HEK293T (cell line): ENCODE measurements around the gene ATF7.
"Not testable (repeated sequence)": the region's sequence is repeated elsewhere in the genome, so short reads cannot be mapped to it uniquely, and the experiment has no call there.

Experiments
- CTCF ChIA-PET: fragments of 350-600 bp; formaldehyde crosslinking; extraction: SDS; loops from one replicate; lab custom pipeline; 2021; ENCODE audit warnings: antibody characterized with exemption, inconsistent platforms; lab: Yijun Ruan, JAX
- POLR2A ChIA-PET: fragments of 350-600 bp; formaldehyde crosslinking; extraction: SDS; loops from one replicate; lab custom pipeline; 2020; ENCODE audit warnings: antibody characterized with exemption, inconsistent platforms; lab: Yijun Ruan, JAX
- DNase-seq: peaks from one replicate; pipeline ENCODE4 v3.0.0; 2012; ENCODE audit warnings: mixed read lengths; ENCODE audit errors: extremely low spot score
- ARNT ChIP-seq: fragments of 450-650 bp; IDR thresholded peaks from 2 replicates; pipeline ENCODE4 v1.6.1; 2017; ENCODE audit warnings: mild to moderate bottlenecking
- BHLHE40 ChIP-seq: fragments of 450-650 bp; IDR thresholded peaks from 2 replicates; pipeline ENCODE4 v1.6.1; 2016; ENCODE audit warnings: mild to moderate bottlenecking, moderate library complexity, borderline replicate concordance
- CTBP1 ChIP-seq: fragments of 450-650 bp; IDR thresholded peaks from 2 replicates; pipeline ENCODE4 v1.6.1; 2016; ENCODE audit warnings: borderline replicate concordance
- ELF4 ChIP-seq: fragments of 450-650 bp; IDR thresholded peaks from 2 replicates; pipeline ENCODE4 v1.6.1; 2017; ENCODE audit warnings: antibody characterized with exemption
- FOXA1 ChIP-seq: fragments of 450-650 bp; IDR thresholded peaks from 2 replicates; pipeline ENCODE4 v1.6.1; 2016; ENCODE audit warnings: mild to moderate bottlenecking
- FOXK2 ChIP-seq: fragments of 450-650 bp; IDR thresholded peaks from 2 replicates; pipeline ENCODE4 v1.6.1; 2016; ENCODE audit warnings: mild to moderate bottlenecking
- FOXM1 ChIP-seq: fragments of 450-650 bp; IDR thresholded peaks from 2 replicates; pipeline ENCODE4 v1.6.1; 2017; ENCODE audit warnings: mild to moderate bottlenecking, borderline replicate concordance
- HDGF ChIP-seq: fragments of 450-650 bp; IDR thresholded peaks from 2 replicates; pipeline ENCODE4 v1.6.1; 2017; ENCODE audit warnings: antibody characterized with exemption, borderline replicate concordance
- L3MBTL2 ChIP-seq: fragments of 450-650 bp; conservative IDR thresholded peaks from 2 replicates; pipeline ENCODE4 v1.6.1; 2016; ENCODE audit warnings: mild to moderate bottlenecking
- LEF1 ChIP-seq: fragments of 450-650 bp; IDR thresholded peaks from 2 replicates; pipeline ENCODE4 v1.6.1; 2017; ENCODE audit warnings: mild to moderate bottlenecking, borderline replicate concordance
- NFRKB ChIP-seq: fragments of 450-650 bp; IDR thresholded peaks from 2 replicates; pipeline ENCODE4 v1.6.1; 2016; ENCODE audit warnings: mild to moderate bottlenecking, moderate library complexity
- SP1 ChIP-seq: fragments of 450-650 bp; IDR thresholded peaks from 2 replicates; pipeline ENCODE4 v1.6.1; 2017
- SUZ12 ChIP-seq: fragments of 450-650 bp; IDR thresholded peaks from 2 replicates; pipeline ENCODE4 v1.6.1; 2016; ENCODE audit warnings: mild to moderate bottlenecking
- TARDBP ChIP-seq: fragments of 450-650 bp; IDR thresholded peaks from 2 replicates; pipeline ENCODE4 v1.6.1; 2016
- ZNF384 ChIP-seq: fragments of 450-650 bp; IDR thresholded peaks from 2 replicates; pipeline ENCODE4 v1.6.1; 2016
- TF ChIP-seq, protein P1 (sequence below): fragments of 450-650 bp; IDR thresholded peaks from 2 replicates; pipeline ENCODE4 v1.6.1; 2016

The ATF7 gene

GRCh38 chr12:53643232-53643979, 17.2 kb upstream of the ATF7 start:
- ChIA-PET CTCF (no interaction called here), POLR2A (no interaction called here)
- DNase-seq = no peak
- TF ChIP-seq ZNF384 = no peak
- TF ChIP-seq FOXA1 = no peak
- no peak for TF ChIP-seq ARNT
- no peak for TF ChIP-seq NFRKB
- no peak for TF ChIP-seq SP1
- no peak for TF ChIP-seq TARDBP
- no peak for TF ChIP-seq ELF4
- no peak for TF ChIP-seq SUZ12
- TF ChIP-seq L3MBTL2 = no peak
- no peak for TF ChIP-seq CTBP1
- TF ChIP-seq, protein P1, sequence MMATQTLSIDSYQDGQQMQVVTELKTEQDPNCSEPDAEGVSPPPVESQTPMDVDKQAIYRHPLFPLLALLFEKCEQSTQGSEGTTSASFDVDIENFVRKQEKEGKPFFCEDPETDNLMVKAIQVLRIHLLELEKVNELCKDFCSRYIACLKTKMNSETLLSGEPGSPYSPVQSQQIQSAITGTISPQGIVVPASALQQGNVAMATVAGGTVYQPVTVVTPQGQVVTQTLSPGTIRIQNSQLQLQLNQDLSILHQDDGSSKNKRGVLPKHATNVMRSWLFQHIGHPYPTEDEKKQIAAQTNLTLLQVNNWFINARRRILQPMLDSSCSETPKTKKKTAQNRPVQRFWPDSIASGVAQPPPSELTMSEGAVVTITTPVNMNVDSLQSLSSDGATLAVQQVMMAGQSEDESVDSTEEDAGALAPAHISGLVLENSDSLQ = no peak
- TF ChIP-seq LEF1 = no peak
- TF ChIP-seq HDGF = no peak
- no peak for TF ChIP-seq FOXK2
- no peak for TF ChIP-seq BHLHE40
- TF ChIP-seq FOXM1 = no peak

GRCh38 chr12:53638057-53638456, 11.9 kb upstream of the ATF7 start:
- TF ChIP-seq ARNT (no peak), CTBP1 (no peak)
- ChIA-PET POLR2A (interaction anchor here (1.2 kb wide), 1 partner anchor 38 kb away, joined by 3 read pairs; the partner anchor contains the start of gene ATP5MC2), CTCF (no interaction called here)
- DNase-seq = no peak

DNA sequence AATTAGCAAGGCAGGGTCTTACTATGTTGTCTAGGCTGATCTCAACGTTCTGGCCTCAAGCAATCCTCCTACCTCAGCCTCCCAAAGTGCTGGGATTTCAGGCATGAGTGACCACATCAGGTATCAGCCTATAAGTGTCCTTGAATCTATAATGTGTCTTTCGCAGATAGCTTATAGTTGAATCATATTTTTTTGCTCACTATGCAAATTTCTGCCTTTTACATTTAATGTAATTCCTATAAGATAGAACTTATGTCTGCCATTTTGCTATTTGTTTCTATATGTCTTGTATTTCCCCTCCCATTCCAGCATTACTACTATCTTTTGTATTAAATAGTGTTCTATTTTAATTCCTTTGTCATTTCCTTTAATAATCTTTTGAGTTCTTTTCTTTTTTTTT, 10.5 kb upstream of the ATF7 start:
- TF ChIP-seq ZNF384 (no peak), HDGF (no peak), CTBP1 (no peak), SUZ12 (no peak), NFRKB (no peak), SP1 (no peak), FOXA1 (no peak), ELF4 (no peak), FOXM1 (no peak), FOXK2 (no peak), LEF1 (no peak), ARNT (no peak), L3MBTL2 (no peak)
- TF ChIP-seq, protein P1 = no peak
- POLR2A ChIA-PET = no interaction called here
- CTCF ChIA-PET = no interaction called here
- no peak for DNase-seq

GRCh38 chr12:53635708-53636107, 9.5 kb upstream of the ATF7 start:
- DNase-seq, POLR2A ChIA-PET: not testable (repeated sequence)
- CTCF ChIA-PET = interaction anchor here (0.7 kb wide), 1 partner anchor 260 kb away, joined by 7 read pairs; no protein-coding TSS in a partner anchor

DNA sequence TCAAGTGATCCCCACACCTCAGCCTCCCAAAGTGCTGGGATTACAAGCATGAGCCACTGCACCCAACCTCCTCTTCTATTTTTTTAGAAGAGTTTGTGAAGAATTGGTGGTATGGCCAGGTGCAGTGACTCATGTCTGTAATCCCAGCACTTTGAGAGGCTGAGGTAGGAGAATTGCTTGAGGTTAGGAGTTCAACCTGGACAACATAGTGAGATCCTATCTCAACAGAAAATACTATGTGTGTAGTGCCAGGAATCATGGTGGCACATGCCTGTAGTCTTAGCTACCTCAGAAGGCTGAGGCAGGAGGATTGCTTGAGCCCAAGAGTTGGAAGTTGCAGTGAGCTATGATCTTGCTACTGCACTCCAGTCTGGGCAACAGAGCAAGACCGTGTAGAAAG, 5.5 kb upstream of the ATF7 start:
- ChIA-PET POLR2A (no interaction called here), CTCF (no interaction called here)
- TF ChIP-seq, protein P1 = no peak
- TF ChIP-seq FOXK2 = no peak
- TF ChIP-seq FOXM1 = no peak
- no peak for TF ChIP-seq ARNT
- TF ChIP-seq SP1 = no peak
- no peak for TF ChIP-seq LEF1
- TF ChIP-seq BHLHE40 = no peak
- no peak for TF ChIP-seq L3MBTL2
- TF ChIP-seq ELF4 = no peak
- no peak for TF ChIP-seq CTBP1
- no peak for TF ChIP-seq FOXA1
- TF ChIP-seq HDGF = no peak
- TF ChIP-seq SUZ12 = no peak
- TF ChIP-seq ZNF384 = no peak
- TF ChIP-seq TARDBP = no peak
- no peak for TF ChIP-seq NFRKB
- DNase-seq = no peak

- TF ChIP-seq ELF4 (no peak), CTBP1 (no peak), TARDBP (no peak)
- TF ChIP-seq, protein P1 = no peak
- no peak for DNase-seq
- POLR2A ChIA-PET = interaction anchor here (6.6 kb wide), 1 partner anchor 48 kb away, joined by 71 read pairs; the partner anchor contains the start of gene ATP5MC2
- CTCF ChIA-PET = interaction anchor here (0.6 kb wide), 1 partner anchor 16 kb away, joined by 5 read pairs; no protein-coding TSS in a partner anchor
Measured at GRCh38 chr12:53627919-53628318, 1.7 kb upstream of the ATF7 start.
